HG03378 (cell line): ENCODE measurements around the gene PLAC8L1.
A peak's percentile ranks its signal among the peaks of the same experiment; 100 is the strongest.
"Not testable (repeated sequence)": the region's sequence is repeated elsewhere in the genome, so short reads cannot be mapped to it uniquely, and the experiment has no call there.

Experiments used
- ATAC-seq: cut with Tn5 transposase; IDR thresholded peaks from one replicate; pipeline ENCODE4 v1.9.1; 2021; ENCODE audit warnings: mild to moderate bottlenecking, moderate library complexity; ENCODE audit not compliant: unreplicated experiment

PLAC8L1 gene

GRCh38 chr5:146105477-146105876 lies at the start of gene PLAC8L1:
PLAC8L1 (minus strand) TSS chr5:146105577; CDS start chr5:146104311, 1,266 bp downstream.
- no peak for ATAC-seq

- no peak for ATAC-seq
Observed at GRCh38 chr5:146151970-146152369, 46.6 kb upstream of the PLAC8L1 start.

GRCh38 chr5:146137967-146138403 lies 32.6 kb upstream of the PLAC8L1 start:
- no peak for ATAC-seq

DNA sequence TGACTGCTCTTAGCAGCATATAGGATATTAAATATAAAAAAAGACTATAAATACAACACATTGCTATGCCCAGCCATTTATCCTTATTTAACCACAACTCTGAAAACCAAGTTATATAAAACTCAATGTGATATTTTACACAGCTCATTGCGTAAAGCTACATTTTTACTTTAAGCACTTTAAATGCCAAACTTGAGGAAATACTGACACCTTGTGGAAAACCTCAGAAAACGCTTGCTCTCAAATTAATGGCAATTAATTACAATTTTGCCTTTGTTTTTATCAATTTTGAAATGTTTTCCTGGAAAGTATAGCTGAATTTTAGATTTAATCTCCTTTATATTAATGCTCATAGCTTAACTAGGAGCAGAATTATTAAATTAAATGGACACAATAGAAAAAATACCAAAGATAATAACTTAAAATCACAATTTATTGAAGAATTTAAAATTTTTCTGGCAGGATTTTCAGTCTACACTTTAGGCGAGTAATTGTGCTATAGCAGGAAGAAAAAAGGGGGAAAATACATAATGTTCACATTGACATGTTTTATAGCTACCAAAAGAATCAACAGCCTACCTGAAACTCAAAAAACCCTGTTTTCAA lies 25.2 kb upstream of the PLAC8L1 start:
- ATAC-seq = no peak

DNA sequence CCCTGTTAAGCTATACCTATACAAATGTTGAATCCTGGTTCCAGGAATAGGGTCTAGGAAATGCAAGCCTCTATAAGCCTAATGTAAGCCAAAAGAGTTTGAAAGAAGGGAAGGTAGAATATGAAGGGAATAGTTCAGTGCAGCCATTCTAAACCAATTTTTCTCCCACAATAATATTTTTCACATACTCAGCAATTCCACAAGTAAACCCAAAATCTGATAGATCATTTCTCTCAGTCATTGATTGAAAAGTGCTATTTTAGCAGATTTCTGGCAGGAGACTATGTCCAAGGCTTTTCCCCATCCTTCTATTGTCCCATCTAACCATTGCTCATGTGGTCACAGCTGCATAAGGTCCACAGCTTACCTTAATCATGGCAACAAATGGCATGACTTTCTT lies 20.7 kb upstream of the PLAC8L1 start:
- ATAC-seq = no peak

DNA sequence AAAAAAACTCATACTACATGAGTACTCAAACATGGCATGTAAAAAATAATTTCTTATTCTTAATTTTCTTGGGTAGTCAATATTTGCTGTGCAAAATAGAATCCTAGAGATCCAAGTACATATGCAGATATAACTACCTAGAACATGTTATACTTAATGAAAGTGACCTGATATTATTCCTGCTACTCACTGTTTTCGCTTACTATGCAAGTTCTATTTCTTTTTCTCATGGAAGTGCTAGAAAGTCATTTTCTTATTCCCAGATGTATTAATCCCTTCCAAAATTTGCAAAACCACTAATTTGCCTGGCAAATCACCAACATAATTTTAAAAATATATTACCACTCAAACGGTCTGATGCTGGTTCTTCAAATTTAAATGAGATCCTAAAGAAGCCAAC lies 19.2 kb upstream of the PLAC8L1 start:
- no peak for ATAC-seq

DNA sequence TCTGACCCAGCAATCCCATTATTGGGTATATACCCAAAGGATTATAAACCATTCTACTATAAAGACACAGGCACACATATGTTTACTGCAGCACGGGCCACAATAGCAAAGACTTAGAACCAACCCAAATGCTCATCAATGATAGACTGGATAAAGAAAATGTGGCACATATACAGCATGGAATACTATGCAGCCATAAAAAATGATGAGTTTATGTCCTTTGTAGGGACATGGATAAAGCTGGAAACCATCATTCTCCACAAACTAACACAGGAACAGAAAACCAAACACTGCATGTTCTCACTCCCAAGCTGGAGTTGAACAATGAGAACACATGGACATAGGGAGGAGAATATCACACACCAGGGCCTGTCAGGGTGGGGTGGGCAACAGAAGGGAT lies 16.1 kb upstream of the PLAC8L1 start:
- not testable (repeated sequence) for ATAC-seq

DNA sequence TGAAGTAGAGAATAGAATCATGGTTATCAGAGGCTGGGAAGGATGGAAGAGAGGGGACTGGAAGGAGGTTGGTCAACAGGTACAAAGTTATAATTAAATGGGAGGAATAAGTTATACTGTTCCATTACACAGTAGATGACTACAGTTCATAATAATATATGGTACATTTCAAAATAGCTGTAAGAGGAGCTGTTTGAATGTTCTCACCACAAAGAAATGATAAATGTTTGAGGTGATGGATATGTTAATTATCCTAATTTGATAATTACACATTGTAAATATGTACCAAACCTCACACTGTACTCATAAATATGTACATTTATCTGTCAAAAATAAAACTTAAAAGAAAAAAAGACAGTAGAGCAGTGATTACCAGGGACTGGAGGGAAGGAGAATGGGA lies 12.9 kb upstream of the PLAC8L1 start:
- no peak for ATAC-seq

- ATAC-seq = not testable (repeated sequence)
Observed at GRCh38 chr5:146117216-146117615, 11.8 kb upstream of the PLAC8L1 start.

DNA sequence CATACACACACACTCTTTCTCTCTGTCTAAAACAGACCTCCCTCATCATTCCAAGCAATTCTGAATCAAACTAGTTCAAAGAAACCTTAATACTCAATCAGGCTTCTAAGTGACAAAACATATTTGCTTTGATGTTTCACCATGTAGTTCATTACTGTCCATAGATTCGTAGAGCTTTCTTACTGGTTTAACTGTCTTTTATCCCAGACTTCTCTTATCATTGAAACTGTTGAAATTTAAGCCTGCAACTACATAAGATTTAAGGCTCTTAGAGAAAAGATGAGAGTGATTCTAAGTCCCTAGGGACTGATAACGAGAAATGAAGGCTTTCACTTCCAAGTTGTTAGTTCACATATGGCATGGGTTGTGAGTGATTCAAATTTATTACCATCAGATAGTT lies 11.0 kb upstream of the PLAC8L1 start:
- ATAC-seq = no peak

GRCh38 chr5:146112476-146112875 lies 7.1 kb upstream of the PLAC8L1 start:
- ATAC-seq = no peak

DNA sequence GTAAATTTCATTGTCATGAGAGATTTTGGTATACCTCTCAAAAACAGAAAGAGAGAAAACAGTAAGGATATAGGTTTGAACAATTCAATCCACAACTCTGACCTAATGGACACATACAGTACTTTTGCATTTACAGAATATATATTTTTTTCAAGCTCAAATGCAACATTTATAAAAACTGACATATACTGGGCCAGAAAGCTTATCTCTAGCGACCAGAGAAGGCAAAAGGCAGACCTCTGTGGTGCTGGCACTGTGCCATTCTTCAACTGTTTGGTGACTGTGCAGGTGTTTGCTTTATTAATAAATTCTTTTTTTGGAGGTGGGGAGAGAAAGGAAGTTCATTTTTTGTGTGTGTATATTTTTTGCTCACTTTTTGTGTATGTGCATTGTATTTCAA lies 6.0 kb upstream of the PLAC8L1 start:
- no peak for ATAC-seq

DNA sequence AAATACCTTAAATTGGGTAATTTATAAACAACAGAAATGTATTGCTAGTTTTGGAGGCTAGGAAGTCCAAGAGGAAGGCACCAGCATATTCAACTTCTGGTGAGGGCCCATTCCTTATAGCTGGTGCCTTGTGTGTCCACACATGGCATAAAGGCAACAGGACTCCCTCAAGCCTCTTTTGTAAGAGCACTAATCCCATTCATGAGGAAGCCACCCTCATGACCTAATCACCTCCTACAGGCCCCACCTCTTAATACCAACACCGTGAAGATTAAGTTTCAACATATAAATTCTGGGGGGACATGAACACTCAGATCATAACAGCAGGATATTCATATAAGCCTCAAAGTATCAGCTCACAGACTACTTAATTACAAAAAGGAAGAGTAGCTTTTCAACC lies 4.0 kb upstream of the PLAC8L1 start:
- ATAC-seq = no peak

GRCh38 chr5:146108870-146109269 lies 3.5 kb upstream of the PLAC8L1 start:
- ATAC-seq = not testable (repeated sequence)

- no peak for ATAC-seq
Observed at GRCh38 chr5:146107901-146108300, 2.5 kb upstream of the PLAC8L1 start.

GRCh38 chr5:146103594-146103993 lies 1.8 kb downstream of the PLAC8L1 start:
- ATAC-seq = no peak

GRCh38 chr5:146101646-146102045 lies 3.7 kb downstream of the PLAC8L1 start:
- no peak for ATAC-seq

GRCh38 chr5:146098047-146098446 lies 7.3 kb downstream of the PLAC8L1 start:
- ATAC-seq = no peak

- ATAC-seq = no peak
Observed at GRCh38 chr5:146091881-146092280, 13.5 kb downstream of the PLAC8L1 start.

GRCh38 chr5:146089287-146089686 lies 16.1 kb downstream of the PLAC8L1 start:
- ATAC-seq = no peak

- no peak for ATAC-seq
Observed at GRCh38 chr5:146088098-146088497, 17.3 kb downstream of the PLAC8L1 start.

DNA sequence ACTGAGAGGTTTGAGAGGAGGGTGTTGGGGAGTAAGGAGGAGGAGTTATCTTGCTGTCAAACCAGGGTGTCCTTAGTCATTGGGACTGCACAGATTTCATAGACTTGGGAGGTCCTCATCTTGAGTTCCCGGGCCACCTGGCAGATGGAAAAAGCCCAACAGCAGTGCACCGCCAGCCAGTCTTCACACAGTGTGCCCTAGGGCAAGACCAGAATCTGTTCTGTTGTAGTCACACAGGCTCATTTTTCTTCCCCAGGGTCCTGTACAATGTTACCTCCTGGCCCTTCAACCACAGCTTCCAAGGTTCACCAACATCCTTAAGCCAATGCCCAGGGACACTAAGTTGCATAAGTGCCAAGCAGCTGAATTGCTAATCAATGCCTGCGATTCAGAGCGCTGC lies 21.0 kb downstream of the PLAC8L1 start:
- no peak for ATAC-seq

GRCh38 chr5:146082798-146083197 lies 22.6 kb downstream of the PLAC8L1 start:
- ATAC-seq = peak; percentile 90
